NCI-H2081 (cell line): ENCODE data around the gene CYP27C1.
"Not testable (repeated sequence)": the region's sequence is repeated elsewhere in the genome, so short reads cannot be mapped to it uniquely, and the experiment has no call there.

Experiments
- DNase-seq, 2 experiments: peaks; one replicate each; lab custom pipeline; 2025; lab: John Stamatoyannopoulos, UW

CYP27C1 gene

DNA sequence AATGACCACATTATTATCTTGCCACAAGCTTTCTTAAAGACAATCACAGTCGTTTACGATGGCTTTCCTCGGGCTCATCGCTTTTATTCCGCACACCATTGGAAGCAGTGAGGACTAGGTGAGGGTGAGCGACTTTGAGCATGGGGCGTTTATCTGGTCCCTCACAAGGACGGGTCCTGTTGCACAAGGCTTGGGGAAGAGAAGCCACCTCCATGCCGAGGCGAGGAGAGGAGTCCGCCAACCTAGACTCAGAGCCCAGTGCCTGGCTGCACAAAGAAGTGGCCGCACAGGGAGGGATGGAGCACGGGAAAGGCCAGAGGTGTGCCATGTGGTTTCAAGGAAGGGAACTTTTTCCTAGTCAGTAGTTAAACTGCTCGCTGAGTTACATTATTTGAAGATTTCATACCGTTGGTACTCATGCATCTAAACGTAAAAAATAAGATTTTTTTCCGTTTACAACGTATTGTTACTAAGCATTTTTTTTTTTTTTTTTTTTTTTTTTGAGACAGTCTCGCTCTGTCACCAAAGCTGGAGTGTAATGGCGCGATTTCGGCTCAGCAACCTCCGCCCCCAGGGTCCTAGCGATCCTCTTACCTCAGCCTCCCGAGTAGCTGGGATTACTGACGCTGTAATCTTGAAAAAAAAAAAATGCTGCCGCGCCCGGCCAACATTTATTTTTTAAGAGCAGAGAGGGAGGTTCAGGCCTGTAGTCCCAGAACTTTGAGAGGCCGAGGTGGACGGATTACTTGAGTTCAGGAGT is 849 bp upstream of the CYP27C1 start:
- no peak for DNase-seq

DNA sequence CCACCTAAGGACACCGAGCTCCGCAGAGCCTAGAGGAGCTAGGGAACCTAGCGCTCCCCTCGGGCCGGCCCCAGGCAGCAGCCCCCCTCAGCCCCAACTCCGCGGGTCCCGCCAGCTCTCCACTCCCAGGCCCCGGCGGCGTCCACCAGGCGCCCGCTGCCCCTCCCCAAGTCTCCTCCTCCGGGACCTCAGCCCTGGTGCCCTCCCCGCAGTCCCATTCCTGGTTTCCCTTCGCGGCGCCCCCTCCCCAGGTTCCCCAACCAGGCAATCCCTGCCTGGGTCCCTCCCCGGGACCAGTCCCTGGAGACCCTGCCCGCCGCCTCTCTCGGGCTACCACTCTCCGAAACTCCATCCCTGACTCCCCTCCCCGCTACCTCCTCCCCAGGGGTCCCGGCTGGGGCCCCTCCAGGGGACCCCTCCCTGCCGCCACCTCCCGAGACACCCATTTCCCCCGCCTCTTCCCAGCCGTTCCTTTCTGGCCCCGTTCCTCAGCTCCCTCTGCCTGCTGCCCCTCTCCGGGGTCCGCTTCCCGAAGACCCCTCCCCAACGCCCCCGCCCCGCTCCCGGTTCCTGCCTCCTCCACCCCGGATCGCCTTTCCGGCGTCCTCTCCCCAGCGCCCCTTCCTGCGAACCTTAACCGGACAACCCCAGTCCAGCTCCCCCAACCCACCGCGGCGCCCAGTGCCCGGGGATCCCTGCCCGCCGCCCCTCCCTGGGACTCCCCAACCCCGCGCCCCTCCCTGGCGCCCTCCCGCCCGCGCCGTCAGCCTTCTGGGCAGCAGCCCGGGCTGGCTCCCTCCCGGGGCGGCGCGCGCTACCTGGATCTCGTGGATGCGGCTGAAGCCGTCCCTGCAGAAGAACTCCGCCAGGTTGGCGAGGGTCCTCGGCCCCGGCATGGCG is 678 bp downstream of the CYP27C1 start:
- peak in 1 of 2 experiments; percentile 25 for DNase-seq

DNA sequence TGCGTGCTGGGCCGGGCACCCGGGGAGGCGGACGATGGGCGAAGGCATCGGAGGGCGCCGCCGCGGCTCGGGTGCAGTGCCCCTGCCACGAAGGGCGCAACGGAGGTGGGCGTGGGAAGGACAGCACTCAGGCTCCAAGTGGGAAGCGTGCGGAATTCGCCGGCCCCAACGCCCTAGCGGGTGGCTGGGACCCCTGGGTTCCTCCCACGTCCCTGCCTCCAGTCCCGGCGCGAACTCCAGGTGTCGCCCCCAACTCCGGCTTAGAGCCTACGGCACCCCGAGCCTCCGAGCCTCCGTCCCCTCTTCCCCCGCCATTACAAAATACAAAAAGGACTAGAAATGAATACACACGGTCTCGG is 1.3 kb downstream of the CYP27C1 start:
- DNase-seq: no peak

DNA sequence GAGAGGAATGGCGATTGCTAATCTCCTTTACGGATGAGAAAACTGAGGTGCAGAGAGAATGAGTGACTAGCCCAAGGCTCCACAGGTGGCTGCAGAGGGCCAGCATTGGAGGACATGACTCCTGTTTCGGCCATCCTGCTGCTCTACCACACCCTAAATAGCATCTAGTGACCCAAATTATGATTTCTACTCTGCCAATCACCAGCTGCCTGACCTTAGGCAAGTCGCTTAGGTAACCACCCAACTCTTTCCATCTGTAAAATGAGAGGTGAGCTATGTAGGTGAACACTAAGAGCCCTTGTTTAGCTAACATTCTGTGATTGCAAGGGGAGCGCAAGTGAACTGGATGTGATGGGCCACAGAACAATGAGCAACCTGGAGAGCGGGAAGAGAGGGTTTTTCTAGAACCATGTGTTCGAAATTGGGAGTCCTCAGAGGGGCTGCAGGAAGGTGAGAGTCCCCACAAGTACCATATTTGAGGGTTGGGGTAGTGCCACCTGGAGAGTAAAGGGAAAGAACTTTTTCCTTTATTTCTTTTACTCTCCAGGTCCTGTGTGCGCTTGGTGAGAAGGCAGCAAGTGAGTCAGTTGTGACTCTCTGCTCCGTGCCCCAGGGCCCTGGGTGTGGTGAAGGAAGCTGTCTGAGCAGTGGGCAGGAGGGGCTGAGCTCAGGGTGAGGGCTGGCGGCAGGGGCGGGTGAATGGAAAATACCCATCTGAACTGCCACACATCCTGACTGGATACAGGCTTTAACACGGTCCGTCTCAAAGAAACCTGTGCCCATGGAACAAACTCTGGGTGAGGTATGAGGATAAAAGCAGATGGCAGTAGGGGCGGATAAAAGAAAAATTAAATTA is 2.4 kb downstream of the CYP27C1 start:
- no peak for DNase-seq

DNA sequence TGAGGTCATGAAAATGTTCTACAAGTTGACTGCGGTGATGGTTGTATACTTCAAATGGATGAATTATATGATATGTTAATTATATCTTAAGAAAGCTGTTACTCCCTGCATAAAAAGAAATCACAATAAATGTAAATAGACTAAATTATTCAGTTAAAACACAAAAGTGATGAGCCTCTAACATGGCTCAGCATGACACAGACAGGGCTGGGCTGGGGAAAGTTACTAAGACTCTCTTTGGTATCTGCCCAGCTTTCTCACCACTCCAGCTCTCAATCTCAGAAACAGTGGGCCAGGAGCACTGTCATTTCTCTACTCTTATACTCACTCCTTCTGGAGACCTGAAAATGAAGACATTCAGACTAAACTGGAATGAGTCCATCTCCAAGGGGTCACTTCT is 3.5 kb downstream of the CYP27C1 start:
- DNase-seq: no peak

DNA sequence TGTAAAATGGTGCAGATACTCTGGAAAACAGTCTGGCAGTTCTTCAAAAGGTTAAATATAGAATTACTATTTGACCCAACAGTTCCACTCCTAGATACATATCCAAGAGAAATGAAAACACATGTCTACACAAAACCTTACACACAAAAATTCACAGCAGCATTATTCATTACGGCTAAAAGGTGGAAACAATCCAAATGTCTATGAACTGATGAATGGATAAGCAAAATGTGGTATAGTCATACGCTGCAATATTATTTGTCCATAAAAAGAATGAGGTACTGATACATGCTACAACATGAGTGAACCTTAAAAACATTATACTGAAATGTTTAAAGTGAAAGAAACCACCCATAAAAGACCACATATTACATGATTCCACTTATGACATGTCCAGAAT is 4.0 kb downstream of the CYP27C1 start:
- DNase-seq: no peak

DNA sequence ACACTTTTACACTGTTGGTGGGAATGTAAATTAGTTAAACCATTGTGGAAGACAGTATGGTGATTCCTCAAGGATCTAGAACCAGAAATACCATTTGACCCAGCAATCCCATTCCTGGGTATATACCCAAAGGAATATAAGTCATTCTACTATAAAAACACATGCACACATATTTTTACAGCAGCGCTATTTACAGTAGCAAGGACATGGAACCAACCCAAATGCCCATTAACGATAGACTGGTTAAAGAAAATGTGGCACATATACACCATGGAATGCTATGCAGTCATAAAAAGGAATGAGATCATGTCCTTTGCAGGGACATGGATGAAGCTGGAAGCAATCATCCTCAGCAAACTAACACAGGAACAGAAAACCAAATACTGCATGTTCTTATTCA is 5.9 kb downstream of the CYP27C1 start:
- not testable (repeated sequence) for DNase-seq

DNA sequence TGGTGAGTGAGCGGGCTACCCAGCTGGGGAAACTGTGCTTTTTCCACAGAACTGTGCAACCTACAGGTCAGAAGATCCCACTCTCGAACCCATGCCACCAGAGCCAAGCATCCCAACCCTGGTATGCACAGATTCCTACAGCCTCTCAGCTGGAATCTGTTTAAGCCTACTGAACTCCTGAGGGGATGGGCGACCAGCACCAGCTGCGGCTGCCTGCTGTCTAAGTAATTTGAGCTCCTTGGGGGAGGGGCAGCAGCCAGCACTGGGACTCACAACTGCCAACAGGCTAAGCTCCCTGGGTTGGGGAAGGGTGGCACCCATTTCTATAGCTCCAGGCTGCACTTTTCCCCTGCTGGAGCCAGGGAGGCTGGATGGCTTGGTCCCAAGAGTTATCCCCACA is 11.8 kb downstream of the CYP27C1 start:
- peak; percentile 76 to 80 for DNase-seq

DNA sequence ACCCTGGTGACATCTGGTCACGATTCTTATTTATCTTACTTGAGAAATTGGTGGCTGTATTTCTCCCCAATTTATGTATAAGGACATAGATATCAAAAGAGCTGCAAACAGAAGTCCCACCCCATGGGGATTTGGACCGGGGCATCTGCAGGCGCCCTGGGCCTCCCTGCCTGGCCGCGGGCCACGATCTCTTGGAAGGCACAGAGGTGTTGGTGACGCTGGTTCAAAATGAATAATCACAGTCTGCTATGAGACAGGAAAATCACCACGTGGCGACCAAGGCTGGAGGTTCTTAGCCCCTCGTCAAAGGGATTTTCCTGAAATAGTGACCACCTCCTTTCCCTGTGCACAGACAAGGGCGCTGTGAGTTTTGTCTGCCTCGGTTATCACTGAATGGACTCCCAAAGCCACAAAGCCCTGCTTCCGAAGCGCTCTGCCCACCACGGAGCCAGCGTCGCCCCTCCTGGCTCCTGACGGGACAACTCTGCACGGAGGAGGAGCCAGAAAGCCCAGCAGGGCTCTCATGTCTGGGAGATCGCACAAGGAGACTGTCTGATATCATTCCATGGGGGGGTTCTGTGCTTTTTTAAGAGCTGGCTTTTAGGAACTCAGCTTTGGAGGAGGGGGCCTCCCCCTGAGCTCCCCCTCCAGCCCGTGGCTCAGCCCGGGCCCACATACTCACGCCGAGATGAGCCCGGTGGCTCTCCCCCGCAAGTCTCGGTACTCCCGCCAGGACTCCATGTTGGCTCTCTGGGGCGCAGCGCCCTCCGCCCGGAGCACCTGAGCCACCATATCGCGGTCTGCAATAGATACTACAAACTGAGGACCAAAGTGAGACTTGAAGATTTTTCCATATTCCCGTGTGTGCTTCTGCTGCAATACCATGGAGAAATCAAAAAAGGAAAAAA is 14.6 kb downstream of the CYP27C1 start:
- no peak for DNase-seq

DNA sequence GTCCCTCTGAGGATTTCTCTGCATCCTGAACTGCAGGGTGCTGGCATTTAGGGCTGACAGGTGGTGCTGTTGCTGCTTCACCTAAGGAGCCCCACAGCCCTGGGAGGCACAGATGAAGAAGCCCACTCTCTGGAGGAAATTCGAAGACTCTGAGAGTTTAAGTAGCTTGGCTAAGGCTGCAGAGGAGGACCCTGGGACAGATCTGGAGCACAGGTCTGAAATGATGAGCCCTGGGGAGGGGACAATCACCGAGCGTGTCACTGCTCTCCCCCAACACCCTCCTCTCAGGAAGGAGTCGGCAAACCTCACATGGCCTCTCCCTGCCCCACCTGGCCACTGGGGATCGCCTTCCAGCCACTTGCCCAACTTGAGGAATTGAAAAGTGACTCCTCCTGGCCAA is 18.6 kb downstream of the CYP27C1 start:
- no peak for DNase-seq

DNA sequence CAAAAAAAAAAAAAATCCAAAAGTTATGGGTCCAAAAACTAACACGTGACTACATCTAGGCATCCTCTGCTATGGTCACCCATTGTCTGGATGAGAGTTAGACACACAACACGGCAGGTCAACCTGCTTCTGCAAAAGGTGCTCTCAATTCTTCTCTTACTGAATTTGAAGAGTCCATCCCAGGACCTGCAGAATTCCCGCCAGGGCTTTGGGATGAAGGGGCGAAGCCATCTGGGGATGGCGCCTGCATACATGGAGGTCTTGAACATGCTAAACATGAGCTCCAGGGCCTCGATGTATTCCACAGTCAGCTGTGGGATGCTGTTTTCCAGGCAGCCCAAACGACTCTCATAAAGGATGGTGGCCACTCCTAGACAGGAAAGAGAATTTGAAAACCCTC is 19.1 kb downstream of the CYP27C1 start:
- no peak for DNase-seq

DNA sequence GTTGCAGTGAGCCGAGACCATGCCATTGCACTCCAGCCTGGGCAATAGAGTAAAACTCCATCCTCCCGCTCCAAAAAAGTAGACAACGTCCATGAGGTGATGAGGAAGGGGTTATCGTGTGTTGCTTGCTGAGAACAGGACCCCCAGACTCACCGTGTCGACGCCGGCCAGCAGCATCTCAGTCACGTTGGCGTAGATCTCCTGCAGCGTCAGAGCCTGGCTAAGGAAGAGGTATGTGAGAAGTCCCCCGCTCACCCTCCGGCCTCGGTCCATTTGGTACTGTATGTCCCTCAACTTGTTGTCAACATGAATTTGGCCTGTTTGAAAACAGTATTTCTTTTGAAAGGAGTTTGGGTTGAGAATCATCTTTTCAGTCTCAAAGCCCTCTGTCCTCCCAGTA is 20.9 kb downstream of the CYP27C1 start:
- no peak for DNase-seq

DNA sequence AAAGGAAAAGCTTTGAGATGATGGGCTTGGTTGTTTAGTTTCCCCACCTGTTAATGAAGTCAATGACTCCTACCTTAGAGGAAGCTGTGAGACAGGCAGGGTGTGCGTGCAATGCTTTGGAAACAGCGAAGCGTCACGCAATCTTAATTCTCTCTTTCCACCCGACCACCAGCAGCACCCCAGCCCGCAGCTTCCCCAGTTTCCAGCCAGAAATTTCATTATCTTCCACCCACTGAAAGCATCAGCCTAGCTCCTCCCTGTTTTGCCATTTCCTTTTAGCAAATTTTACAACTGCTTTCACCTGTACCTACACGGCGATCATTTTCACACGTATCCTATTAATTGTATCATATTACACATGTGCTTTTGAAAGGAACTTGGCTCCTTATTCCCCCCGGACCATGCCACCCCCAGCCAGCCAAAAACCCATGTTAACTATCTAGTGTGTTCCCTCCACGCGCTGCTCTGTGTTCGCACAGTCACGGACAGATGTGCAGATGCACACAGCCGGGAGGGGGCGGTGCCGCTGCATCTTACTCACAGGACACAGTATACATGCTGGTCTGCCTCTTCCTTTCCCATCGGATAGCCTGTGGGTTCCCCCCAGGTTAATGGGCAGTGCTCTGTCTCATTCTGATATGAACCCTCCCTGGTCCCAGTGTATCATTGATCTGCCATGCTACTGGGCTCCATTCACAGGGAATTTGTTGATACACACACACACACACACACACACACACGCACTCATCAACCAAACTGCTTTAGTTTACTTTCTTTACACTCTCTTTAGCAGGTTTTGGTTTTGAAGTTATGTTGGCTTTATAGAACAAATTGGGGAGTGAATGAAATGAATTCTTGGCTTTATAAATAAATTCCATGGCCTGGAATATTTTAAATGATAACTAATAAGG is 22.4 kb downstream of the CYP27C1 start:
- DNase-seq: peak; percentile 69 to 82

DNA sequence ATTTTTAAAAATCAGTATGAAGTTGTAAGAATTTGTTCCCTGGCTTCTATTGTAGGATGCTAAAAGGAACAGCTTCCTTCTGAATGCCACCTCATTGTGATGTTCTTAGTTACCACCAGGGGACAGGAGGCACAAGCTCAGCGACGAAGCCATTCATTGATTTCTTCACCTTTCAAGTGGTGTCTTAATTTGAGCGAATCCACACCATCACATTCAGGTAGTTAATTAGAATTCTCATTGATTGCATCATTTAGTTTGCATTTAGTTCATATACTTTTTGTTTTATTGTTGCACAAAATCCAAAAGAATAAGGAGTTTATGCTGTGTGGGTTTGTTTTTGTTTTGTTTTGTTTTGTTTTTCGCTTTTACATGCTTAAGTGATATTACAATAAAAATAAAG is 23.1 kb downstream of the CYP27C1 start:
- peak in 1 of 2 experiments; percentile 50 for DNase-seq

DNA sequence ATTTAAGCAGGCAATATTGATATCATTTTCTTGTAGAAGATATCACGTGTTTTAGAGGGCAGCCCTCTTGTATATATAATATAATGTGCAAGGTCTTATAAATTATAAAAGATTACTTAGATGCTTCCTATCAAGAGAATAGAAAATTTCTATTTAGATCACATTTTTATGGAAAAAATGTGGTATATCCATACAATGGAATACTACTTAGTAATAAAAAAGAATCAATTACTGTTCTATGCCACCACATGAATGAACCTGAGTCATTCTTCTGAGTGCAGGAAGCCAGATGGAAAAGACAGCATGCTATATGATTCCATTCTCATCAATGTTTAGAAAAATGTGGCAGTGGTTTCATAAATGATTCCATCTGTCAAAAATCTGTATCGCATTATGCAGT is 23.6 kb downstream of the CYP27C1 start:
- no peak for DNase-seq

DNA sequence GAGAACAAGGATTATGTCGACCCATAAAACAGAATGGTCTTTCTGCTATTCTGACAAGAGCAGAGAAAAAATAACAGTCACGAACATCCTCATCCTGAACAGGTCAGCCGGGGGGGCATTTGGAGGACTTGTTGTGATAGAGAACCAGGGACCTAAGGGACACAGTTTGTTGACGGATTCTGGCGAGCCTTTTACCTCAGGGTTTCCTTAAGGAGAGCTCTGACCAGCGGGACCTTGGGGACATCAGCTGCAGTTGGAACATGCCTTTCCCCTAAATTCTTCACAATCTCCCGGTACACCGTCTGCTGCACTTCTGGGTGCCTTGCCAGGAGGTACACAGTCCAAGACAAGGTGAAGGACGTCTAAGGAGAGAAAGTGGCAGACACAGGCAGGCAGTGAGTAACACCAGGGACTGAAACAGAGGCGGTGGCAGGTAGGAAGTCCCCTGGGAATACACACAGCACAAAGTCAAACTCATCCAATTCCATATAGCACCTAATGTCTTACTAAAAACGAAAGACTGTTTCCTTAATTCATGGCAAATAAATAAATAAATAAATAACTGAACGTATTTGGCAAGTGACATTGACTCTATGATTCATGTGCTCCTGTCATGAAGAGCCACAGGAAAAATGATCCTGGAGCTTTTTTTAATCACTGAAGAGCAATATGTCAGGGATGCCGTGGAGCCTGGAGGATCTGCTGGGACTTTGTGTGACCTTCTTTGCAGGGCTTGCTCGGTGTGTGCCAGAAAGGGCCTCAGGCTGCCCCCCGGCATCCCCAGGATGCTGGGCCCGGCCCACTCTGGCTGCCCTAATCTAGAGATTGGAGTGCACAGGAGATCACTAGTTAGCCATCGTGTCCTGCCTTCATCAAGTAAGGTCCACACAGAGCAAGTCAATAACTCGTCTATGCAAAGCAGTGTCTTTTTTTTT is 24.7 kb downstream of the CYP27C1 start:
- DNase-seq: no peak

DNA sequence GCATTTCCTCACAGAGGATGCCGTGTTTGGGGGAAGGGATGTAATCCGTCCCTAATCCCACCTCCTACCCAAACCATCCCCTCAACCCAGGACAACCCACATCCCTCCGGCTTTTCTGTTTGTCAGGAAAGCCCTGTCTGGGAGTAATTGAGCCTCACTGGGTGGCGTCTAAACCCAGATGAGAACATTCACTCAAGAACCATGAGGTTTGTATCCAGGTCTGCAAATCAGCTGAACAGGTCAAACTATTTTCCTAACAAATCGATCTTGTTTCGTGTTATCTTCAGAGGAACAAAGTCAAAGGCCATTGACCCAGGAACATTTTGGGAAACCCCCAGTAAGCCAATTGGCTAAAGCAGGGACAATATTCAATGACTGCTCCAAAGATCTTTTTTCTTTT is 25.7 kb downstream of the CYP27C1 start:
- DNase-seq: no peak

DNA sequence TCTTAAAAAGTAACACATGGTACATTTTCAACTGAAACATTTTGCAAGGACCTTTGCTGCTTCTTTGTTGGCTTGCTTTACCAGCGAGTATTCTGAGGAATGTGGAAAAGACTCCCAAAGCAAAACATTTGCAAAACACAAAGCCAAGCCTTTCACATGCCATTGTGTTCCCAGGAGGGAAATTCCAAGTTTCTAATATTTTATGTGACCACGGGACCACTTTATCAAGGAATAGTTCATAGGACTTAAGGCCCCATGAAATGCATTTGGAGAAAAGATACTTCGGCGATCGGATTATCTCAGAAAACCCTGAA is 26.2 kb downstream of the CYP27C1 start:
- DNase-seq: no peak
